Activated B cell treated with CpG ODN at 0.5 μM for 24 hours (primary cell): ENCODE results near the gene ANKS4B. TPM values are rescaled to one million over a fixed set of nuclear protein-coding genes. Genes with fewer than 3 reads are reported as not detected.

Experiments used
- ATAC-seq: fragments of 200-7000 bp; cut with Tn5 transposase; one replicate; pipeline ENCODE4 v1.10.0; 2021; ENCODE audit warnings: low read depth, mild to moderate bottlenecking, moderate library complexity
- CTCF ChIA-PET: fragments of 350-600 bp; sonication (Branson Sonifier 250); formaldehyde crosslinking; loops from one replicate; lab custom pipeline; 2021; ENCODE audit warnings: antibody characterized with exemption; lab: Charles Lee
- POLR2A ChIA-PET: fragments of 350-600 bp; sonication (Branson Sonifier 250); formaldehyde crosslinking; loops from one replicate; lab custom pipeline; 2021; ENCODE audit warnings: antibody characterized with exemption; lab: Charles Lee
- DNase-seq: peaks from one replicate; pipeline ENCODE4 v3.0.0; 2022
- H3K27ac Mint-ChIP-seq: one replicate; pipeline ENCODE4 v1.8.0; 2020; ENCODE audit warnings: mixed read lengths
- H3K27me3 Mint-ChIP-seq: one replicate; pipeline ENCODE4 v1.8.0; 2021; ENCODE audit warnings: mixed read lengths
- H3K36me3 Mint-ChIP-seq: one replicate; pipeline ENCODE4 v1.8.0; 2021; ENCODE audit warnings: low read depth, mixed read lengths
- H3K4me1 Mint-ChIP-seq: one replicate; pipeline ENCODE4 v1.8.0; 2021; ENCODE audit warnings: mixed read lengths
- H3K4me3 Mint-ChIP-seq: one replicate; pipeline ENCODE4 v1.8.0; 2020; ENCODE audit warnings: mild to moderate bottlenecking, mixed read lengths
- H3K9me3 Mint-ChIP-seq: one replicate; pipeline ENCODE4 v1.8.0; 2020; ENCODE audit warnings: mixed read lengths
- intact Hi-C: fragments of 100-400 bp; cut with micrococcal nuclease; formaldehyde crosslinking; loops from one replicate; pipeline ENCODE4 v1.15.1; 2024
- total RNA-seq: library from RNA; stranded (reverse); gene quantifications from 2 replicates; pipeline ENCODE4 v1.2.3, GENCODE V29; 2022
- TF ChIP-seq, protein P1 (sequence below): fragments of 200-600 bp; IDR thresholded peaks from one replicate; pipeline ENCODE4 v1.8.0; 2022; ENCODE audit warnings: antibody characterized with exemption, mild to moderate bottlenecking

The ANKS4B gene
- total RNA-seq, 1 donor from 2014 or later = not detected

GRCh38 chr16:21206550-21206949, 26.9 kb upstream of the ANKS4B start:
- H3K27me3 Mint-ChIP-seq = peaks cover 16% of the 10 kb centered on the region
- no peaks in the 10 kb centered on the region for H3K4me1 Mint-ChIP-seq
- no peaks in the 10 kb centered on the region for H3K9me3 Mint-ChIP-seq
- ATAC-seq (no peak), DNase-seq (no peak)
- CTCF ChIA-PET = no interaction called here
- intact Hi-C loops = no loop called here
- no peak overlapping the region for H3K4me3 Mint-ChIP-seq
- H3K36me3 Mint-ChIP-seq = no peaks in the 10 kb centered on the region
- no peak overlapping the region for H3K27ac Mint-ChIP-seq
- POLR2A ChIA-PET = interaction anchor here (0.6 kb wide), 1 partner anchor 18 kb away, joined by 4 read pairs; no protein-coding TSS in a partner anchor
- TF ChIP-seq, protein P1, sequence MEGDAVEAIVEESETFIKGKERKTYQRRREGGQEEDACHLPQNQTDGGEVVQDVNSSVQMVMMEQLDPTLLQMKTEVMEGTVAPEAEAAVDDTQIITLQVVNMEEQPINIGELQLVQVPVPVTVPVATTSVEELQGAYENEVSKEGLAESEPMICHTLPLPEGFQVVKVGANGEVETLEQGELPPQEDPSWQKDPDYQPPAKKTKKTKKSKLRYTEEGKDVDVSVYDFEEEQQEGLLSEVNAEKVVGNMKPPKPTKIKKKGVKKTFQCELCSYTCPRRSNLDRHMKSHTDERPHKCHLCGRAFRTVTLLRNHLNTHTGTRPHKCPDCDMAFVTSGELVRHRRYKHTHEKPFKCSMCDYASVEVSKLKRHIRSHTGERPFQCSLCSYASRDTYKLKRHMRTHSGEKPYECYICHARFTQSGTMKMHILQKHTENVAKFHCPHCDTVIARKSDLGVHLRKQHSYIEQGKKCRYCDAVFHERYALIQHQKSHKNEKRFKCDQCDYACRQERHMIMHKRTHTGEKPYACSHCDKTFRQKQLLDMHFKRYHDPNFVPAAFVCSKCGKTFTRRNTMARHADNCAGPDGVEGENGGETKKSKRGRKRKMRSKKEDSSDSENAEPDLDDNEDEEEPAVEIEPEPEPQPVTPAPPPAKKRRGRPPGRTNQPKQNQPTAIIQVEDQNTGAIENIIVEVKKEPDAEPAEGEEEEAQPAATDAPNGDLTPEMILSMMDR = no peak

GRCh38 chr16:21208446-21209230, 24.9 kb upstream of the ANKS4B start:
- Mint-ChIP-seq H3K4me1 (no peaks in the 10 kb centered on the region), H3K4me3 (no peak overlapping the region), H3K27ac (no peak overlapping the region), H3K27me3 (peaks cover 22% of the 10 kb centered on the region), H3K36me3 (no peaks in the 10 kb centered on the region), H3K9me3 (no peaks in the 10 kb centered on the region)
- CTCF ChIA-PET = no interaction called here
- ATAC-seq (no peak), DNase-seq (no peak)
- intact Hi-C loops = no loop called here
- POLR2A ChIA-PET = no interaction called here
- TF ChIP-seq, protein P1 = no peak

DNA sequence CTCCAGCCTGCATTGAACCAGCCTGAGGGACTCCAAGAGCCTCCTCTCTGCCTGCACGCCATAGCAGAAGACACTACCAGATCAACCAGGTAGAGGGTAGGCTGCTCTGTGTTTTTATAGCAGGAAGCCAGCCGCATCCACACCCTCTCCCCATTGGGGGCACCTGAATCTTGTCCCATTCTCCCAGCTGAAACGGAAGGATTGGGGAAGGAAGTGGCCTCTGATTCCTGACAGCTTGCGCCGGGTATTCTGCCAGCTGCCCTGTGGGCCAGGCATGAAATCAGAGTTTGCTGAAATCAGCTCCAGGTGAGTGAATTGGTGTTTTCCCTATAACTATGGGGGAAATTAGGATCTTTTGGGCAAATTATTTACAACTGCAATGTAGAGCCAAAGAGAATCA, 22.0 kb upstream of the ANKS4B start, which contains the start of gene ZP2:
Gene ZP2 (minus strand): TSS at position 89 of the 400 bp plus-strand sequence. CDS start 27 bp downstream, at position 62.
- Mint-ChIP-seq H3K9me3 (no peaks in the 10 kb centered on the region), H3K27ac (no peak within 1 kb of the TSS), H3K27me3 (peaks cover 21% of the 10 kb centered on the region), H3K4me3 (no peak within 1 kb of the TSS), H3K4me1 (no peaks in the 10 kb centered on the region), H3K36me3 (no peaks in the 10 kb centered on the region)
- no peak for DNase-seq
- intact Hi-C loops = no loop called here
- ChIA-PET POLR2A (no interaction called here), CTCF (no interaction called here)
- ATAC-seq = no peak
- TF ChIP-seq, protein P1 = no peak

GRCh38 chr16:21214086-21214485, 19.4 kb upstream of the ANKS4B start:
- intact Hi-C loops = no loop called here
- H3K27ac Mint-ChIP-seq = no peak overlapping the region
- CTCF ChIA-PET = no interaction called here
- peaks cover 19% of the 10 kb centered on the region for H3K27me3 Mint-ChIP-seq
- DNase-seq (no peak), ATAC-seq (no peak)
- H3K36me3 Mint-ChIP-seq = no peaks in the 10 kb centered on the region
- TF ChIP-seq, protein P1 = no peak
- no peaks in the 10 kb centered on the region for H3K9me3 Mint-ChIP-seq
- no peaks in the 10 kb centered on the region for H3K4me1 Mint-ChIP-seq
- POLR2A ChIA-PET = interaction anchor here (0.7 kb wide), 1 partner anchor 402 kb away, joined by 7 read pairs; no protein-coding TSS in a partner anchor
- no peak overlapping the region for H3K4me3 Mint-ChIP-seq

GRCh38 chr16:21217121-21217520, 16.4 kb upstream of the ANKS4B start:
- CTCF ChIA-PET = no interaction called here
- intact Hi-C loops = no loop called here
- H3K36me3 Mint-ChIP-seq = no peaks in the 10 kb centered on the region

More at GRCh38 chr16:21217121-21217520, 16.4 kb upstream of the ANKS4B start:
- no peak overlapping the region for H3K27ac Mint-ChIP-seq
- H3K9me3 Mint-ChIP-seq = no peaks in the 10 kb centered on the region
- TF ChIP-seq, protein P1 = no peak
- DNase-seq = no peak
- no peak for ATAC-seq
- peaks cover 23% of the 10 kb centered on the region for H3K27me3 Mint-ChIP-seq
- no peak overlapping the region for H3K4me3 Mint-ChIP-seq
- H3K4me1 Mint-ChIP-seq = no peaks in the 10 kb centered on the region
- POLR2A ChIA-PET = no interaction called here
